HUES64 (cell line): Measurements from ENCODE around the gene DNAJC12.
"Not testable (repeated sequence)": the region's sequence is repeated elsewhere in the genome, so short reads cannot be mapped to it uniquely, and the experiment has no call there.

ENCODE experiments used
- H3K27ac ChIP-seq: 2 replicates; pipeline ENCODE4 v1.7.0; 2013; ENCODE audit warnings: low read depth, low read length, inconsistent platforms
- H3K27me3 ChIP-seq: 2 replicates; pipeline ENCODE4 v1.6.1; 2013; ENCODE audit warnings: mild to moderate bottlenecking, low read length; ENCODE audit not compliant: insufficient read depth
- H3K36me3 ChIP-seq: 2 replicates; pipeline ENCODE4 v1.6.1; 2013; ENCODE audit warnings: mild to moderate bottlenecking, low read length; ENCODE audit not compliant: insufficient read depth
- H3K4me1 ChIP-seq: 2 replicates; pipeline ENCODE4 v1.6.1; 2013; ENCODE audit warnings: mild to moderate bottlenecking, low read length, moderate library complexity; ENCODE audit not compliant: insufficient read depth
- H3K4me3 ChIP-seq: 2 replicates; pipeline ENCODE4 v1.5.1; 2013; ENCODE audit warnings: mild to moderate bottlenecking, low read length, moderate library complexity
- H3K9ac ChIP-seq: 2 replicates; pipeline ENCODE4 v1.6.1; 2013; ENCODE audit warnings: mild to moderate bottlenecking, low read depth, low read length
- H3K9me3 ChIP-seq: 2 replicates; pipeline ENCODE4 v1.6.1; 2013; ENCODE audit warnings: low read depth, low read length; ENCODE audit not compliant: insufficient read depth
- WGBS: fragments of 150-250, 120-280 bp; methylation state at CpG from one replicate; pipeline ENCODE4 v1.1.7; 2013; ENCODE audit warnings: missing lambda C conversion rate; 5-methylcytosine and 5-hydroxymethylcytosine counted together

Gene DNAJC12

GRCh38 chr10:67839511-67839910 lies 1.5 kb upstream of the DNAJC12 start:
- H3K9ac ChIP-seq, H3K9me3 ChIP-seq, H3K4me3 ChIP-seq, H3K27ac ChIP-seq, H3K4me1 ChIP-seq, H3K27me3 ChIP-seq, H3K36me3 ChIP-seq: not testable (repeated sequence)
- WGBS: 96% methylated on average over 12 of the region's 12 CpGs

- H3K27ac ChIP-seq: no peak overlapping the region
- no CpG with 5 or more reads among the region's 1 CpG for WGBS
Measured at GRCh38 chr10:67836972-67837371, 1.0 kb downstream of the DNAJC12 start.

GRCh38 chr10:67836488-67836887 lies 1.5 kb downstream of the DNAJC12 start:
- H3K9me3 ChIP-seq: no peaks in the 10 kb centered on the region; the same call in 1 of the 2 replicates
- WGBS: 88% methylated on average over 2 of the region's 2 CpGs
- peaks cover 4% of the 10 kb centered on the region; the same call in 1 of the 2 replicates for H3K4me1 ChIP-seq
- no peaks in the 10 kb centered on the region for H3K36me3 ChIP-seq
- no peak overlapping the region for H3K9ac ChIP-seq
- no peak overlapping the region for H3K4me3 ChIP-seq
- H3K27me3 ChIP-seq: no peaks in the 10 kb centered on the region
- H3K27ac ChIP-seq: no peak overlapping the region

More at GRCh38 chr10:67836972-67837371, 1.0 kb downstream of the DNAJC12 start:
- H3K27me3 ChIP-seq: no peaks in the 10 kb centered on the region
- H3K9ac ChIP-seq: no peak overlapping the region
- H3K4me1 ChIP-seq: peaks cover 4% of the 10 kb centered on the region; the same call in 1 of the 2 replicates
- no peaks in the 10 kb centered on the region for H3K36me3 ChIP-seq
- peaks cover 4% of the 10 kb centered on the region; the same call in 1 of the 2 replicates for H3K9me3 ChIP-seq
- no peak overlapping the region for H3K4me3 ChIP-seq

GRCh38 chr10:67835541-67836394 lies 2.2 kb downstream of the DNAJC12 start:
- not testable (repeated sequence) for H3K4me3 ChIP-seq, H3K36me3 ChIP-seq, H3K27me3 ChIP-seq, H3K4me1 ChIP-seq, H3K9ac ChIP-seq, H3K9me3 ChIP-seq, H3K27ac ChIP-seq
- WGBS: 89% methylated on average over 5 of the region's 6 CpGs

GRCh38 chr10:67834375-67834774 lies 3.6 kb downstream of the DNAJC12 start:
- whole genome bisulfite sequencing: 97% methylated on average over 7 of the region's 8 CpGs
- Histone ChIP-seq H3K36me3 (no peaks in the 10 kb centered on the region), H3K4me1 (peaks cover 4% of the 10 kb centered on the region; the same call in 1 of the 2 replicates), H3K9me3 (no peaks in the 10 kb centered on the region), H3K27me3 (no peaks in the 10 kb centered on the region), H3K4me3 (no peak overlapping the region), H3K9ac (no peak overlapping the region), H3K27ac (no peak overlapping the region)

GRCh38 chr10:67827811-67828210 lies 10.2 kb downstream of the DNAJC12 start:
- H3K36me3 ChIP-seq: no peaks in the 10 kb centered on the region
- H3K27ac ChIP-seq: no peak overlapping the region
- 0 out of 2 replicates have a peak, but pooled peaks cover 4% of the 10 kb centered on the region for H3K4me1 ChIP-seq
- no peaks in the 10 kb centered on the region for H3K27me3 ChIP-seq
- H3K9me3 ChIP-seq: no peaks in the 10 kb centered on the region
- no peak overlapping the region for H3K4me3 ChIP-seq
- H3K9ac ChIP-seq: no peak overlapping the region
- WGBS: 98% methylated on average over 3 of the region's 3 CpGs

GRCh38 chr10:67819768-67820204 lies 18.2 kb downstream of the DNAJC12 start:
- no peak overlapping the region for H3K27ac ChIP-seq
- H3K4me3 ChIP-seq: no peak overlapping the region
- no peaks in the 10 kb centered on the region for H3K9me3 ChIP-seq
- H3K4me1 ChIP-seq: no peaks in the 10 kb centered on the region
- WGBS: 94% methylated on average over 3 of the region's 3 CpGs
- no peaks in the 10 kb centered on the region for H3K36me3 ChIP-seq
- no peaks in the 10 kb centered on the region for H3K27me3 ChIP-seq
- H3K9ac ChIP-seq: no peak overlapping the region

GRCh38 chr10:67818323-67818722 lies 19.7 kb downstream of the DNAJC12 start:
- Histone ChIP-seq H3K36me3 (no peaks in the 10 kb centered on the region), H3K27ac (no peak overlapping the region), H3K9ac (no peak overlapping the region), H3K4me3 (no peak overlapping the region), H3K27me3 (no peaks in the 10 kb centered on the region), H3K4me1 (no peaks in the 10 kb centered on the region), H3K9me3 (no peaks in the 10 kb centered on the region)
- 92% methylated on average over 3 of the region's 3 CpGs for WGBS

GRCh38 chr10:67816719-67817118 lies 21.3 kb downstream of the DNAJC12 start:
- Histone ChIP-seq H3K27me3 (no peaks in the 10 kb centered on the region), H3K9me3 (no peaks in the 10 kb centered on the region), H3K27ac (no peak overlapping the region), H3K36me3 (no peaks in the 10 kb centered on the region), H3K4me3 (no peak overlapping the region), H3K4me1 (no peaks in the 10 kb centered on the region), H3K9ac (no peak overlapping the region)
- 96% methylated on average over 4 of the region's 4 CpGs for WGBS

- H3K4me1 ChIP-seq: no peaks in the 10 kb centered on the region
- no peak overlapping the region for H3K9ac ChIP-seq
Measured at GRCh38 chr10:67815571-67816059, 22.4 kb downstream of the DNAJC12 start.

GRCh38 chr10:67812007-67812406 lies 26.0 kb downstream of the DNAJC12 start:
- Histone ChIP-seq H3K4me3 (no peak overlapping the region), H3K36me3 (no peaks in the 10 kb centered on the region), H3K4me1 (peaks cover 14% of the 10 kb centered on the region; the same call in 1 of the 2 replicates), H3K9ac (no peak overlapping the region), H3K9me3 (no peaks in the 10 kb centered on the region), H3K27ac (no peak overlapping the region), H3K27me3 (no peaks in the 10 kb centered on the region)
- 93% methylated on average over 4 of the region's 4 CpGs for WGBS

More at GRCh38 chr10:67815571-67816059, 22.4 kb downstream of the DNAJC12 start:
- Histone ChIP-seq H3K27ac (no peak overlapping the region), H3K9me3 (no peaks in the 10 kb centered on the region), H3K27me3 (no peaks in the 10 kb centered on the region), H3K36me3 (no peaks in the 10 kb centered on the region), H3K4me3 (no peak overlapping the region)
- 93% methylated on average over 3 of the region's 4 CpGs for WGBS
